HG02973 (cell line): Measurements from ENCODE around the gene UBXN10.

ENCODE experiments used
- ATAC-seq: cut with Tn5 transposase; IDR thresholded peaks from one replicate; pipeline ENCODE4 v1.9.1; 2021; ENCODE audit warnings: moderate library complexity; ENCODE audit not compliant: unreplicated experiment

Gene UBXN10

DNA sequence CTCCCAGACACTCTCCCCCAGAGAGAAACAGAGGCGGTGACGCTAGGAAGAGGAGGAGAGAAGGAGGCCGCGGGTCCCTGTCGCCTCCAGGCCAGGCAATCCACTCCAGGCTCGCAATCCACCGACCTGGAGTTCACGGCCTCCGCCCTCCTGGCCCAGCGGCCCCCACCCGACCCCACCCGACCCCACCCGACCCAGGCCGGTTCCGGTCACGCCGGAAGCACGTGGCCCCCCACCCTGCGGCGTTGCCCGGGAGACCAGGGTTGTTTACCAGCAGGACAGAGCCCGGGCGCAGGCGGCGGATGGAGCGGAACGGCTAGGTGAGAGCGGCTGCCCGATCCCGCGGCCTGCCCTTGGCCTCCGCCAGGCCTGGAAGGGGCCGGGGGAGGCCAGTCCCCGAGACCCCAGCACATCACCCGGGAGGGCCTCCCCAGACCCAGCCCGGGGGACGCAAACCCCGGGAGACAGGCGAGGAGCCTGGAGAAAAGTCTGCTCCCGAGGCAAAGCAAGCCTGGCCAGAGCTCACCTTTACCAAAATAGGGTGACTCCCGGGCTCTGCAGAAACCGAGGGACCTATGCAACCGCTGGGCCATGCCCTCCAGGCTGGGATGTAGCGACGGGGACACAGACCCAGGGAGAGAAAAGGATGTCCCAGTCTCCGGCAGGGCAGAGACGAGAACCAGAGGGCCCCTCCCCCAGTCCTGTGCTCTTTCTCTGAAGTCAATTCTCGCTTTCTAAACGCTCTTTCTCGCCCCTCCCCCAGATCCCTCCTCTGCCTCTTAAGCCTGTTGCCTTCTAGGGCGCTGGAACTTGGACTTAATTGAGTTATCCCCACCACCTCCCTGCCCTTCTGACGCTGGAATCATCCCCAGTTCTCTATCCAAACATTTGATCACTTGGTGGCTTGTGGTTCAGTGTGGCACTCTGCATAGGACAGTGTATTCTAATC lies at the start of gene UBXN10, which contains the start of gene PLA2G2C:
TSS of gene UBXN10 (plus strand) at position 263 of the 949 bp plus-strand sequence. CDS start 4,466 bp downstream, outside the sequence.
TSS of gene PLA2G2C (minus strand) at position 685 of the 949 bp plus-strand sequence. CDS start 9,155 bp downstream, outside the sequence.
- ATAC-seq: no peak

- no peak for ATAC-seq
Measured at GRCh38 chr1:20136249-20136648, 49.6 kb upstream of the UBXN10 start.

DNA sequence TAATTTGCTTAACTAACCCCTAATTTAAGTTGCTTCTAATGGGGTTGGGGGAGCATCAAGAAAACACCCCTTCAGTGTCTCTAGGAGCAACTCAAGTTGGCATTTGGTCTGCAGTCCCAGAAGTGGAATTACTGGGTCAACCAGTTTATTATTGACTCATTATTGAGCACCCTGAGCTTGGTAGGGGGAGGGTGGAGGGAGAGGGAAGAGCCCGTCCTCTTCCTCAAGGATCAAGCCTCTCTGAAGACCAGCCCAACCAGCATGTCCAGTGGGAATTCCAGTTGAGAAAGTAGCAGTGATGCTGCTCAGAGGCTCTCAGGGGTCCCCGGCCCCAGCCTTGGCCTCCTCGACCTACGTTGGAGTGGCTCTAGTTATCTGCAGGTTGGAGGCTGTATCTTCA lies 48.8 kb upstream of the UBXN10 start:
- no peak for ATAC-seq

DNA sequence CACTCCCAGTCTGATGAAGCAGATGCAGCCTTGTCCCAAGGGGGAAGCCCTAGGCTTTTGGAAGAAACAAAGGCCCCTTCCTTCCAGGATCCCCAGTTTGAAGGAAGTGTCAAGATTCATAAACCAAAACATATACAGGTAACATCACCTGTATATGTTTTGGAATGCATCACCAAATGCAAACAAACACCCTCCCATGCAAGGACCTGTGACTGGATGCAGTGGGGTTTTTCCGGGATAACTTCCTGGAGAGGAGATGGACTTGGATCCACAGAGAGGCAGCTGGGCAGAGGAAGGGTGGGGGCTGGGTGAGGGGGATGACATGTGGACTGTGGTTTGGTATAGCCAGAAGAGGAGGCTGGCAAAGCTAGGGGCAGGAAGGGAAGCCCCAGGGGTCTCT lies 48.3 kb upstream of the UBXN10 start:
- ATAC-seq: no peak

GRCh38 chr1:20138346-20138745 lies 47.5 kb upstream of the UBXN10 start:
- ATAC-seq: no peak

GRCh38 chr1:20138961-20139550 lies 46.8 kb upstream of the UBXN10 start, which contains the start of gene PLA2G2F:
TSS of gene PLA2G2F (plus strand) at chr1:20139323. CDS start at chr1:20139428, 105 bp downstream.
- ATAC-seq: no peak

GRCh38 chr1:20139776-20140612 lies 45.9 kb upstream of the UBXN10 start:
- ATAC-seq: no peak

- no peak for ATAC-seq
Measured at GRCh38 chr1:20141001-20141400, 44.9 kb upstream of the UBXN10 start.

DNA sequence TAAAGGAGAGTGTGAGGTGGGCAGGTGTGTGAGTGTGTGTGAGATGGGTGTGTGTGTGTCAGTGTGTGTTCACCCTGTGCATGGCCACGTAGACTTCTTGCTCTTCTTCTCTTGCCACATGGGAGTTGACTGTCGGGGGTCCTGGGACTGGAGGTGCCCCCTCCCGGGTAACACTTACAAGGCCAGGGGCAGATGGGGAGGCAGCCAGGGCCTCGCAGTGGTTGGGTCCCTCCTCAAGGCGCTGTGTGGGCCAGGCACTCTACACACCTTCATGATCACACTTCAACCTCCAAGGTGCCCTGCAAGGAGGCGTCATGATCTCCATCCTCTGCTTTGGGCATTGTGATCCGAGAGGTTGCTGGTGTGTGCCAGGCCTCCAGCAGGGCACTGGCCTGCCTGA lies 44.4 kb upstream of the UBXN10 start:
- no peak for ATAC-seq

- ATAC-seq: no peak
Measured at GRCh38 chr1:20142001-20142710, 43.7 kb upstream of the UBXN10 start.

DNA sequence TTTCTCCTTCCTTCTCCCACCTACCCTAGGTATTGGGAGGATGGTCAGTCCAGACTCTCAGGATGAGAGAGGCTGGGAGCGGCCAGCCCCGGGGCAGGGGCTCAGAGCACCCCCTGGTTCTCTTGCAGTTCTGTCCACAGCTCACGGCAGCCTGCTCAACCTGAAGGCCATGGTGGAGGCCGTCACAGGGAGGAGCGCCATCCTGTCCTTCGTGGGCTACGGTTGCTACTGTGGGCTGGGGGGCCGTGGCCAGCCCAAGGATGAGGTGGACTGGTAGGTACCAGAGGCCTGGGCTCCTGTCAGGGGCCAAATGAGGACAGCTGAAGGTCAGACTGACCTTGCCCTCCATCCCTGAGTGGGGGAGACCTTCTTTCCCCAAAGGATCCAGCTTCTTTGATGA lies 42.6 kb upstream of the UBXN10 start:
- ATAC-seq: no peak

DNA sequence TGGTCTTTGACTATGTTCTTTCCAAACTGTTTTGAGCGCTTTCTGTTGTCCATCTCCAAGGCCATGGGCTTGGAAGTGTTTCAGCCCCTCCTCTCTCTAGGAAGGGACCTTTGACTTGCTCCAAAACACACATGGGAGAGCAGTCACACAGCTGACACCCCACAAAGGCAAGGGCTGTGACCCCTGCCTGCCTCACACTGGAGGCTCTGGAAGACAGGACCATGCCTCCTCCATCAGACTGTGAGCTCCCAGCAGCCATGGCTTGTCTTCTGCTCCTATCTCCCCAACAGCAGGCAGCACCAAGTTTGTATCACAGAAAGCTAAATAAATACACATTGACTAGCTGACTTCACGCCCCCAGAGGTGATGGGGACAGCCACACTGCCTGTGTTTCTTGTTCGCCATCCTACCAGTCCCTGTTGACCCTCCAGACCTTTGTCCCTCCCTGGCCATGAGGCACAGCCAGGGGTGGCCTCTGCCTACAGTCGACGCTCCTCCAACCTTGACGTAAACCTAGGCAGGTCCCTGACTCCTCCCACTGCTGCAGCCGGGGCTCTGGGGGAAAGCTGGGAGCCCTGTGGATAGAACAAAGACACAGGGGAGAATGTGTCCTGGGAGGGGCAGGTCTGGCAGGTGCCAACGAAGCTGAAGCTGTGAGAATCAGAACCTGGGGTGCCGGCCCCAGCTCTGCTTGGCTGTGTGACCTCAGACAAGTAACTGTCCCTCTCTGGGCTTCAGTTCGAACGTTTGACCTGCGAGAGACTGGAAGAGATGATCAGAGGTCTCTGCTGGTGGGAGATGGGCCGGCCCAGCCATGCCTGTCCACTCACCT lies 41.9 kb upstream of the UBXN10 start:
- ATAC-seq: no peak

- ATAC-seq: no peak
Measured at GRCh38 chr1:20147846-20148570, 37.9 kb upstream of the UBXN10 start.

- no peak for ATAC-seq
Measured at GRCh38 chr1:20148571-20149500, 37.1 kb upstream of the UBXN10 start.

GRCh38 chr1:20149601-20150325 lies 36.1 kb upstream of the UBXN10 start:
- ATAC-seq: no peak

DNA sequence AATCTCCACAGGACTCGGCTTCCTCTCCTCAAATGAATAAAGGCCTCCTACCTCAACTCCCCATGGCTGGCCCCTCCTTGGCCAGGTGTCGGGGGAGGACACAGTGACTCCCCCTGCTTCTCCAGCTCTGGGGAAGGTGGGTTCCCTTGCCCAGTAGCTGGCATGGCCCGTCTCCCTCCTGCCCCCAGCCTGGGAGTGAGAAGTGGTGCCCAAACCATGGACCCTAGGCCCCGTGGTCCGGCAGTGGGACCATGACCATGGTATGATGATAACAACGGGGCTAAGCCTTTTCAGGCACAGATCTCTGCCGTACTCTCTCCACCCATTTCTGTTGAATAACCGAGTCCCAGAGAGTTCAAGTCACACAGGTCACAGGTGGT lies 35.6 kb upstream of the UBXN10 start:
- no peak for ATAC-seq

- ATAC-seq: no peak
Measured at GRCh38 chr1:20150969-20151368, 34.9 kb upstream of the UBXN10 start.
